ENCODE measurements around the gene DOCK2.

Gene DOCK2

DNA sequence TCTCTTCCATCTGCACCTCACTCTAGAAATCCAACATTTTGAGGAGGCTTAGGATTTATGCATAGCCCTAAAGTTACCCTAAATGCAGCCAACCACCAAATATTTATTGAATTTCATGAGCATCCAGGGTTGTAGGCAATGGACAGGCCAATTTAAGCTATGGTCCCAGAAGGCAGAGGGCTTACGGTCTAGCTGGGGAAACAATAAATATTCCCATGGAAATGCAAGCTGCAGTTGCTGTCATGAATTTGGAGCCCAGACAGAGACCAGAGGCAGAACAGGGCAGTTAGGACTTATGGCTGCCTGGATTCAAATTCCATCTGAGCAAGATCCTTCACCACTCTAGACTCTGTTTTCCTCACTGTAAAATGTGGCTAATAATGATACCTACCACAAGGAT, 352.3 kb downstream of the DOCK2 start:
- no peak for DNase-seq (ENCODE audit: low spot score)

DNA sequence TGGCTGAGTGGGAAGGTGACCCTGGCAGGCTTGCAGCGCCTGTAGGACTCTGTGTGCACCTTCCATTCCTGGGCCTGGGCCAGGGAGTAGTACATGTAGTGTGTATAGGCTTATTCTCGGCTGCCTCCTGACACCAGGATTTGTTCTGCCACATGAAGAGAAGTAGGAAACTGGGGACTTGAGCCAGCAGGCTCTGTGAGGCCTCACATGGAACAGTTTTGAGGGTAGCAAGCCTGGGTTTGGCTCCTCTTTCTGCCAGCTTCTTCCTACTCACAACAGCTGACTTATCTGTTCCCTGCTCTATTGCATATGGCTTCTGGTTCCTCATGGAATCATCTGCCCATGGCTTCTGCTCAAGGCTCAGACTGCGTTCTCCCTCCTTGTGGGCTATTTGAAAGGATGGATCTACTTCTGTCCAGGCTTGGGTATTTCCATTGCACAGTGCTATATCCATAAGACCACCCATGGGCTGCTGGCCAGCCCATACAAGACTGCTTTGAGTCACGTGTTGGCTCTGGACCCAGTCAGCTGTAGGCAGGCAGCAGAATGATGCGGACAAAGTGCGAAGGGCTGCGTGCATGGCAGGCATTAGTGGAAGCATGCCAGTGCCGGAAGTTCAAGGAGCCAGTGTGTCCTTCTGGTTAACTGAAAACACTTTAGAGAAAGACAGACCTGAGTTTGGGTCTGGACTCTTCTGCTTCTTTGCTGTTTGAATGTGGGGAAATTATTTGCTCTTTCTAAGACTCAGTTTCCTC, 354.2 kb downstream of the DOCK2 start:
- DNase-seq (ENCODE audit: low spot score) = no peak

DNA sequence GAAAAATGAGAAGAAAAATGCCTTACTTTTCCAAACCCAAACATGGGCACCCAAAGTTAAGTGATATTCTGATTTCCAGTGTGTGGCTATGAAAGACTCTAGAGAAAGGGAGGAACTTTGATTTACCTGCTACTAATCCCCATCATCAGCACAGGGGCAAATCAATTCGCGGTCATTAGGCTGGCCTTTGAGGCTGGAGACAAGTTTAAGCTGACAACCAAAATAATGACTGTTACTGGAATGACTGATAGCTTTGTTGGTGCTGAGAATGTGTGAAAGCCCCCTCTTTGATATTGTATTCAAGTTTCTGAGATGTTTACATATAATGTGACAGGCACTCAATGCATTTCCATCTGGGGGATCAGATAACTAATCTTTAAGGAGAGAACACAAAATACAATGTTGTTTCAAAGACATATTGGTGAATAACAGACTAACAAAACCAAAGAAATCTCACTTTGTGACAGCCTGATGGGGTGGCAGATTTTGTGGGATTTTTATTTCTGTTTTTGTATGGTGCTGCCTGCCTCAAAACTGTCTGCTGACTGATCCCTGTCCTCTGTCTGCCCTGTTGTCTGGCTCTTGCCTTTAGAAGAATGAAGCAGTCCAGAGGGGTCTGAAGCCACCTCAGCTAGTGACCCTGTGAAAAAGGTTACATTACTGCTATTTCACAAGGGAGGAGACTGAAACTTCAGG, 355.9 kb downstream of the DOCK2 start:
- no peak for DNase-seq (ENCODE audit: low spot score)

DNA sequence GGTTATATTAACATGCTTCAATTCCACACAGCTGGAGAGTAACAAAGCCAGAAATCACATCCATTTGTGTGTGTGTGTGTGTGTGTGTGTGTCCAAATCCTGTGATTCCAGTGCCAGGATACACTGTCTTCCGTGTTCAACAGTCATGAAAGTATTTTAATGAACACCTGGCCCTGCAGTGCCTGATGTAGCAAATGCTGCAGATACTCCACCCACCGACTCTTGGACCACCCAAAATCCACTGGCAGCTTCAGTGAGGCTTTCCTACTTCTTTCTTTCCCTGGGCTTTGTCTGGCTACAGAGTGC, 356.4 kb downstream of the DOCK2 start:
- DNase-seq (ENCODE audit: low spot score) = no peak

DNA sequence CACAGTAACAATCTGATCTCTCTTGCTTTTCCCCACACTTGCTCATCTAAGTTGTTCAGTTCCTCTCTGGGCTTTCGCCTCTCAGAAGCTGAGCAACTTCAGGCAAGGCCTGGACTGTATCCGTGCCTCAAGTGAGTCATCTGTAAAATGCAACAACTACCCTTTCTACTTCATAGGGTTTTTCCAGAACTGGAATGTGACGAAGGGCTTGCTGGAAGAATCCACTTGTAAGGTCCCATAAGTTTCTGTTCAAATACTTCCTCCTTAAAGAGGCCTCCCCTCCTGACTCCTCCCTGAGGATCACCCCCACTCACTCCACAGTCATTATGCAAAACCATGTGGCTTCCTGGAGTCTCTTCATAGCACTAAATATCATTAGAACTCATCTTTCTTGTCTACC, 360.7 kb downstream of the DOCK2 start:
- no peak for DNase-seq (ENCODE audit: low spot score)

DNA sequence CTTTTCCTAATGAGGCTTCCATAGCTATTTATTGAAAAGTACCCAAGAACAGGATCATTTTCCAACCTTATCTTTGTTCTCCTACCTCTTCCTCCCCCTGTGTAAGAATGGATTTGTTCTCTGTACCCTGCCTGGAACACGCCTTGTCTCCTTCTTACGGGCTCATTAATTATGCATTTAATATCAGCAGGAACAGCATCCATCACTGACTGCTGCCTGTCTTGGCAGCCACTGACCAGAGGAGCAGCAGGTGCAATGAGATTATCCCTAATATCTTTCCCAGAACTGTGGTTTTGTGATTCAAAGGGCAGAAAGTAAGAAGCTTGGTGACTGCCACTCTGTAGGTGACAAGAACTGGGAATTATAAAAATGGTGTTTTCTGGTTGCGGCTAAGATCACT, 362.5 kb downstream of the DOCK2 start:
- DNase-seq (ENCODE audit: low spot score) = no peak

DNA sequence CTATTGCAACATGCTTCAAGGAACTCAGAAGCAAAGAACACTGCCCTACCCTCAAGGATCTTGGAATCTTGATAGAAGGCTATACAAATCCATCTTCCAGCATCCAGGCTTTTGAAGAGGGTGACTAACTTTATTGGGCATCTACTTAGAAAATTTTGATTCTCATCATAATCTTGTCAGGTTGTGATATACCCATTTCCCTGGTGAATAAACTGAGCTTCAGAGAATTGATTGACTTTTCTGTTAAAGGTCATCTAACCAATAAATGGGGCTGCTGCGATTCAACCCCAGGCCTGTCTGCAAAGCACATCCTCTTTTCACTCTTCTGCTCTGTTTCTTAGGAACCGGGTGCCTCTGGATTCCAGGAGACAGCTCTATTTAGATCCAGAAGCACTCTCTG, 363.1 kb downstream of the DOCK2 start:
- DNase-seq (ENCODE audit: low spot score) = no peak

DNA sequence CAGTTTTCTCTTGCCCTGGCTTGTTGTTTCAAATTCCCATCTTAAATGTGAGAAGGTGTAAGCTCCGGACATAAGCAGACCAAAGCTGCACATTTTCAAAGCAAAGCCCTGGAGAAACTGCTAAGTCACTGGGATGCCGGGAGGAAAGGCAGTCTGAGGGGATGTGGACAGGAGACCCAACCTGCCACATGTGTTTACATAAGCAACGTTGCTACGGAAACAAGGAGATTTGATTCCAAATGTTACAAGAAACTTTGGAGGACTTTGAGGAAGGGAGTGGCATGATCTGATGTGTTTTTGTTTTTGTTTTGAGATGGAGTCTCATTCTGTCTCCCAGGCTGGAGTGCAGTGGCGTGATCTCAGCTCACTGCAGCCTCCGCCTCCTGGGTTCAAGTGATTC, 368.9 kb downstream of the DOCK2 start:
- DNase-seq (ENCODE audit: low spot score) = no peak

DNA sequence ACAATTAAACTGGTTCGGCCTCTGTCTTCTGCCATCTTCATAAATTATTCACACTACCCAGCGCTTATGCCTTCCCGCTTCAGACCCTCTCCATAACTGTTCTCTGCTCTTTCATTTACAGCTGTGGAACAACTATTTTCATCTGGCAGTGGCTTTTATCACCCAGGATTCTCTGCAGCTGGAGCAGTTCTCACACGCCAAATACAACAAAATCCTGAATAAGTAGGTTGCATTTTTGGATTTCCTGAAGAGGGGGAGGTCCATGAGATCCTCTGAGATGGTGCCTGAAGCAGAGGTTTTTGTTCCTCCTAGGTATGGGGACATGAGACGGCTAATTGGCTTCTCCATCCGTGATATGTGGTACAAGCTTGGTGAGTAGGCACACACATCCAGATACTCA, 371.3 kb downstream of the DOCK2 start:
- DNase-seq (ENCODE audit: low spot score) = no peak

DNA sequence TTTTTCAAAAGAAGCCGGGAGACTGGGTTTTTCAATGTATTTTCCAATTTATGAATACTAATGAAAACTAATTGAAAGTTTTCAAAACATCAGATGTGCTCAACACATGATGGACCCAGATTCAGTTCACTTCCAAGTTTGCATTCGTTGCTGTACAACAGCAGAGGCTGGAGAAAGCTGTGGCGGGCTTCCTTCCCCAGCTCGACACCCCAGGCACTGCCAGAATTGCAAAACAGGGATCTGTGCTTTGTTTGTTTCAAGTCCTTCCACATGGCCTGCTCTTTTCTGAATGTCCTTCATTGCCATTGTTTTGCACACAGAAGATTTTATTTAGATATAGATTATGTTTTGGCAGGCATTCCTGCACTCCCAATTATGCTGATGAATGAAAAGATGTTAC, 373.5 kb downstream of the DOCK2 start:
- DNase-seq (ENCODE audit: low spot score) = no peak

DNA sequence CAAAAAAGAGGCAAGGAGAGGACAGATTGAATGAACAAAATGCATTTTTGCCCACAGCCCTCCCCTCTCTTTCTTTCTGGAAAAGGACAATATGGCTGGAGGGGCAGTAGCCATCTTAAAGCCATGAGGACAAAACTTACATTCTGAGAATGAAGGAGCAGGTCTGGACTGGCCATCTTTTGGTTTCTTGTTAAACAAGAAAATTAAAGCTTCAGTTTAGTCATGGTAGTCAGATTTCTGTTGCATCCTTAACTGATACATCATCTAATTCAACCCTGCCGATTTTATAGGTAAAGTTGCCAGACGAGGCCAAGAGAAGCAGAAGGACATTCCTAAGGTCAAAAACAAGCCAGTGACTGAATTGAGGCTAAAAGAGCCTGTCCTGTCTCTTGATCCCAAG, 374.7 kb downstream of the DOCK2 start:
- no peak for DNase-seq (ENCODE audit: low spot score)

DNA sequence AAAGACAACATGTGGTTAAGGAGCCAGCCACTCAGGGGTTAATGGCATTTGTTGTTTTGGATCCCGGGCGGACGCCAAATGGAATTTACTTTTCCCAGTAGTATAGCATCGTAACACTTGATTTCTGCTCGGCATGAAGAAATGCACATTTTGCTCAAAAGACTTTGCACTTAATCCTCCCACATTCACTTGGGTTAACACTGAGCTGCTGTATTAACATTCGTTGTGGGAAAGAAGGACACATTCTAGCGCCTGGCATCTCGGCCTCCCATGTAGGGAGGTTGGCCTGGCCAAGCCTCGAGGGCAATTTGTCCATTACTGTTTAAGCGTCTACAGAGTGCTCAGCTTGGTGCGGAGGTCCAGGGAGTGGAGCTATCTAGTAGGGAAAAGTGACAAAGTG, 375.5 kb downstream of the DOCK2 start:
- no peak for DNase-seq (ENCODE audit: low spot score)

DNA sequence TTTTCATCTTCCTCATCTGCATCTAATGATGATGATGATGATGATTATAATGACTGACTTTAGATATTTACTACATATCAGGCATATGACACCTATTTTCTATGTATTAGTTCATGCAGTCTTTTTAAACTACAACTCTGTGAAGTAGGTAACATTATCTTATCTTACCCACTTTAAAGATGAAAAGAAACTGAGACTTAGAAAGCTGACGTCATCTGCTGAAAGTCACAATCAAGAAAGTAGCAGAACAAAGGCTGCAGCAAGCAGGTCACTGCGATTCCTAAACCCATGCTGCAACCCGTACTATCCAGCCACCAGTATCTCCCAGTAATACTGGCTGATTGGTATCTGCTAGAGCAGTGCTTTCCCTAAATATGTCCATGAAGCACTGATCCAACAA, 383.3 kb downstream of the DOCK2 start:
- DNase-seq (ENCODE audit: low spot score) = no peak

DNA sequence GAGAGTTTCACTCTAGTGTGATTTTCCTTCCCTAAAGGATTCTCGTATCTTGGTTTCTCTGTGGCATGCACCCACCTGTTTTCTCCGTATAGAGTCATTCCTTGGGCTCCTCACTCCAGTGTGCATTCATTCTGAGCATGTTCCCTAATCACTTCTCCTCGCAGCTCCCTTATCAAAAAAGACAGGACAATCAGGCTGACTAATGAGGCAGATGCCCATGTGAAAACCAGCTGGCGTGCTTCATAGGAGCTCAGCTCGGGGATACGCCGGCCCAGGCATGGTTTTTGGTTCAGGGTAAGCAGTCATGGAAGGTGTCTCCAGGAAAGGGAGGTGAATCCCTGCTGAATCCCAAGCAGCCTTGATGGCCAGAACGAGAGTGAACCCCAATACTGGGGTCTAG, 384.4 kb downstream of the DOCK2 start:
- DNase-seq (ENCODE audit: low spot score) = no peak

DNA sequence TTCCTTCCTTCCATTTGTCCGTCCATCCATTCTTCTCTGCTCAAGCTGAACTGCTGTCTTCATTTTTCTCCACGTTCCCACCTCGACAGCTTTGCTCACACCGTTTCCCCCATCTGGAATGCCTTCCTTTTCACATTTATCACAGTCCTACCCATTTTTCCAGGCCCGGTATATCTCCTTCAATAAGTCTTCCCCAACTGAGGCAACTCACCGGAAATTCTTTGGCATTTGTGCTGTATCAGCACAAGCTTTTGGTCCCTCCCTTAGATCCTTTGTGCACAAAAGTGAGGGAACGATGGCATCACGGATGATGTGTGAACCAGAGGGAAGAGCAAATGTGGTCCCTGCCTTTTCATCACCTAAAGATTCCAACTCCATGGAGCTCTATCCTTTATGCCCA, 388.8 kb downstream of the DOCK2 start:
- no peak for DNase-seq (ENCODE audit: low spot score)

DNA sequence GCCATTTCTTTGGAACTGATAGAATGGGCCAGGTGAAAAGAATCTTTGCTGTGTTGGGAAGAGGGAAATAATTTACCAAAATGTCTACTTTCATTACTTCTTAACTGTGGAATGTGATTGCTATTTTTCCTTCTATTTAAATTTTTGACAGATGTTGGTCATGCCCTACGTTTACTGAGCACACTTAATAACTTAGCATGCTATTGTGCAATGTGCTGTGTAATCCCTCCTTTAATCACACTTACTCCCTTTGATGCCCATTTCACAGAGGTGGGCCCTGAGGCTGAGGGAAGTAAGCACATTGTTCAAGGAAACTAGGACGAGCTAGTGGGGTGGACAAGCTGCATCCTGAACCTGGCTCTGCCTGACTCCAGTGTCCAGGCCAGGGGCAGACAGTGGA, 391.0 kb downstream of the DOCK2 start:
- DNase-seq (ENCODE audit: low spot score) = no peak

DNA sequence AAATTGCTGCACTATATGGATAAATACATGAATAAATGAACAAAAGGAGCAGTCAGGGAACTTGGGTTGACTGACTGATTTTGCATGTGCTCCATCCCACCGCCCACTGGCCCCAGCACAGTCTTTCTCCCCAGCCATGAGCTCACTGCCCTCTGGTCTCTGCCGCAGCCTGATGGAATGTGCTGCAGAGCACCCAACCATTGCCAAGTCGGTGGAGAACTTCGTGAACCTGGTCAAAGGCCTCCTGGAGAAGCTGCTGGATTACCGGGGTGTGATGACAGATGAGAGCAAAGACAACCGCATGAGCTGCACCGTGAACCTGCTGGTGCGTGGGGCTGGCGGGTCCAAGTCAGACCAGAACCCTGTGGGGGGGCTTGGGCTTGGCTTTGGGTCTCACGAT, 397.2 kb downstream of the DOCK2 start:
- no peak for DNase-seq (ENCODE audit: low spot score)

DNA sequence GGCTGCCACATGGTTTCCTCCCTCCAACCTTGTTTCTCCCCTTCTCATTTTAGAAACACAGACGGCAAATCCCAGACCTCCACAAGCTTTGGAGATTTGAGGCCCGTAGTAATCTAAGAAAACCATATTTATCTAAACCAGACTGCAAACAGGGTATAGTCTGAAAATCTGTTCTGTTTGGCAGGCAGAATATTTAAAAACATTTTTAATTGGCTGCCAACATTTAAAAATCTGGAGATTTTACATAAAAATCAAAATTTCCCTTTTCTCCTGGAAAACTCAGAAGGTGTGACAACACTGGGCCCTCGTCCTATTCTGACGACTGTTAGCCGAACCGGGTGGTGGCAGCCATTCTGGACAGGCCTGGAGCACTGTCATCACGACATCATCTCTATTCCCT, 401.2 kb downstream of the DOCK2 start:
- DNase-seq (ENCODE audit: low spot score) = no peak

DNA sequence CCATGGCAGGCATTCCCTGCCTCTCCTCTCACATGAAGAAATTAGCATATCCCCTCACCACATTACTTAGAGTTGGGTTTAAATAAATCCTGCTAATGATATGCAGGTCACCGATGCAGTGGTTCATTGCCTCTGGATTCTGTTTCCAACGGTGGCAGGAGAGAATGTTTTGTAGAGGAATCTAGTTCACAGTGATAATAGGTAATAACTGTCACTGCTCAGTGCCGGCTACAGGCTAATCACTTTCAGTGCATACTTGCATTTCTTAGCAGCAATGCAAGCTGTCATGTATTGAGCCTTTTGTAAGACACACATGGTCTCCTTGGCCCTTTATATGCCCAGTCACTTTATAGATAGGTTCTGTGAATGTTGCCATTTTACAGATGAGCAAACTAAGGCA, 402.8 kb downstream of the DOCK2 start:
- DNase-seq (ENCODE audit: low spot score) = no peak

DNA sequence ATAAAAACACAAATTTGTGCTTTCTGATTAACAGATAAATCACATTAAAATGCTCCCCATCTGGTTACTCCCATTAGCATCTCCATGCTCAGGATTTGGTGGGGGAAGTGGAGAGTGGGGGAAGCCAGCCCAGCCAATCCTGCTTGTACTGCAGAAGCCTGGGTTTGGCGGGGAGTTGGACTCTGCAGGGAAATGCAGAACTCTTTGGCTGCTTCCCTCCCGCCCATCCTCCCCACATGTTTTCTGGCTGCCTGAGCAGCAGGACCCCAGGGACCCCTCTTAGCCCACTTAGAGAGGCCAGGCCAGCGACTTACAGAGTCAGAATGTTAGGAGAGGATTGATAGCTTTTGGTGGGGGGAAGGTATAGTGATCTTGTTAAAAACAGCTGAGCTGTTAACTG, 409.2 kb downstream of the DOCK2 start:
- DNase-seq (ENCODE audit: low spot score) = no peak

DNA sequence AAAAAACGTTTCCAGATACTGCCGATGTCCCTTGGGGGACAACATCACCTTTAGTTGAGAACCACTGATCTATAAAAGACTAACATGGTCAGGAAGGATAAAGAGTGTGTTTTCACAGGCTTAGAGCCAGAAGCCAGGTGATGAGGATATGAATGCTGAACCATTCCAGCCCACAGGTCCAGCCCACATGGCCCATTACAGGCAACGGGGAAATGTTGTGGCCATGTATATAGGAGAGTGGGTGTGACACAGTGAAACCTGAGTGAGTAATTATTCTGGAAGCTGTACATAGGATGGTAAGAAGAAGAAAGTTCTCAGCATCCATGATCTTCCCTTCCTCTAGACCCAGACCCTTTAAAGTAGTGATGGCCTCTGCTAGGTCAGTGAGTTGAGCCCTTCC, 412.6 kb downstream of the DOCK2 start:
- DNase-seq (ENCODE audit: low spot score) = no peak

DNA sequence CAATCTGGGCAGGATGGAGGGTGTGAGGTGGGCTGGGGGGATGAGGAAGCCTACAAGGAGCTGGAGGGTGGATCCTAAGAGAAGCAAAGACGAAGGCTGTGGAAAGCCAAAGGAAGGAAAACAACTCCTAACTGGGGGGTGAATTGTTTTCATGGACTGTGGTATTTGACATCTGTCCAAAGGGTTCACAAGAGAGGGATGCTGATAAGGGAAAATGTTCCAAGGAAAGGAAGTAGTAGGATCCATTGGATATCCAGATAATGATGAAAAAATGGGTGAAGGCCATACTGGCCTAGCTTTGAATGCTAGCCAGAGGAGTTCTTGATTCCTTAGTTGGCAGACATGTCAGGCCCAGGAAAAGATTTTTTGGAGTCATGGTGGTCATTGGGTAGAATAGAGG, 416.8 kb downstream of the DOCK2 start:
- no peak for DNase-seq (ENCODE audit: low spot score)

DNA sequence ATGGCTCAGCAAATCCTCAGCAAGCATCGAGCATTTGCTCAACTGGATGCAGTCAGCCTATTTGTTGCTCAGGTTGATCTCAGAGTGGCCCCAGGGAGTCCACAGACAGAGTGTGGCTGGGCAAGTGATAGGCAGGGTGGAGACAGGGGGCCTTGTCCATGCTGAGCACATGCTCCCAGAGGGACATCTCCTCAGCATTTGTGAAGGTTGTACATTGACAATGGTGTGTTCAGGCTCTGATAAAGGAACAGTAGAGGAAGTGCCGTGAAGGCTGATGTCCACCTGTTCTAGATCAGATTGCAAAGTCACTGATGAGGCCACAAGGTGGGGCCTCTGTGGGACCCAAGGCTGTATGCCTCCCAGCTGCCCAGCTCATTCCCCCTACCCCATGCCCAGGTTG, 418.5 kb downstream of the DOCK2 start:
- DNase-seq (ENCODE audit: low spot score) = no peak

DNA sequence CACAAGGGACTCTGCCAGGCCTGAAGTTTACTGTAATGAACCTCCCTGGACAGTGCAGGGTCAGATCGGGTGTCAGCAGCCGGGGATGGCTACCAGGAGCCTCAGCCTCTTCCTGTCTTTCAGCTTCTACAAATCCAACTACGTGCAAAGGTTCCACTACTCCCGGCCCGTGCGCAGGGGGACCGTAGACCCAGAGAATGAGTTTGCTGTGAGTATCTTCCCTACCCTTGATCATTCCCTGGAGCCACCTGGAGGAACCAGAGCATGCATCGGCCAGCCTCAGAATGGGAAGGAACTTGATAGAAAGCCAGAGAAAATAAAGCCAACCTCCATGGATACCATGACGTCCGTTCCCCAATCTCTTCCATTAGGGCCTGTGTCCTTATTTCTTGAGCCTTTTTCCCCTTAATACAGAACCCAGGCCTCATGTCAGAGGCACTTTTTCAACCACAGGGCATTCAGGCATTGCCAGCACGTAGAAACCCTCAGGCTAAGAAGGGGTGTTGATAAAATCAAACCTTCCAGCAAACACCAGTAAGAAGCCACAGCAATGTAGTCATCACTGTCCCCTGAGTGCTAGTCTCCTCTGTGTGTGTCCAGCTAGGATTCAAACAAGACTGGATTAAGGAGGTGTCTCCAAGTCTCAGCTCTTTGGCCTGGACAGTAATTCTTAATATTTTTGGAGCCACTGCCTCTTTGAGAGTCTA, 419.6 kb downstream of the DOCK2 start:
- no peak for DNase-seq (ENCODE audit: low spot score)

All from COLO829 (cell line).